NCI-H748 (cell line): ENCODE measurements around the gene CIART.
"Not testable (repeated sequence)": the region's sequence is repeated elsewhere in the genome, so short reads cannot be mapped to it uniquely, and the experiment has no call there.

Experiments used
- DNase-seq: peaks from one replicate; lab custom pipeline; 2025; ENCODE audit not compliant: unreplicated experiment; lab: John Stamatoyannopoulos, UW

Gene CIART

DNA sequence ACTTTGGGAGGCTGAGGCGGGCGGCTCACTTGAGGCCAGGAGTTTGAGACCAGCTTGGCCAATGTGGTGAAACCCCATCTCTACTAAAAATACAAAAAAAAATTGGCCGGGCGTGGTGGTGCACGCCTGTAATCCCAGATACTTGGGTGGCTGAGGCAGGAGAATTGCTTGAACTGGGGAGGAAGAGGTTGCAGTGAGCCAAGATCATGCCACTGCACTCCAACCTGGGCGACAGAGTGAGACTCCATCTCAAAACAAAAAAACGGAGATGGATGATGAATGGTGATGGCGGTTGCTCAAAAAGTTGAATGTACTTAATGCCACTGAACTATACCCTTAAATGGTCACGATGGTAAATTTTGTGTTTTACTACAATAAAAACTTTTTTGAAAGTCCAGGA, 26.2 kb downstream of the CIART start:
- not testable (repeated sequence) for DNase-seq

DNA sequence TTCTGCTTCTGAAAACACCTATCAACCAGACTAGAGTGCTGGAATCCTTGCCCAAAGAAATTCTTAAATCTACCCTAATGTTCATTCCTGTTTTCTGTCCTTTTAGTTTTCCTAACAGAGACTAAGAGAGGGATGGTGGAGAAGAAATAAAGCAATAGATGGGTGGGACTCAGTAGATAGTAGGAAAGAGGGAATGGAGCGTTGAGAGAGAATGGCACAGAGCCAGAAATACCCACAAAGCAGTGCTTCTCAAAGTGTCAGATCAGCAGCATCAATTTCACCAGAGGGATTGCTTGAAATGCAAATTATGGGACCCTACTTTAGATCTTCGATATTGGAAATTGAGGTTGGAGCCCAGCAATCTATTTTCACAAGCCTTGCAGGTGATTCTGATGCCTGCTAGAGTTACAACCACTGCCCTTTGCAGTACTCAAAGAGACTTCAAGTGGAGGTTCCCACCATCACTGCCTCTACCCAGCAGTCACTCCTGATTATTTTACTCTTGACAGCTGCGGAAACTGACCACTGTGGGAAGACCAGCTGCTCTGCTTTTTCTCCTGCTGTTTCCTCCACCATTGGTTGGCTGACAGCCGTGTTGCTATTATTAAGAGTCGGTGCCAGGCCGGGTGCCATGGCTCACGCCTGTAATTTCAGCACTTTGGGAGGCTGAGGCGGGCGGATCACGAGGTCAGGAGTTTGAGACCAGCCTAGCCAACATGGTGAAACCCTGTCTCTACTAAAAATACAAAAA, 27.6 kb downstream of the CIART start:
- DNase-seq: peak; percentile 21

DNA sequence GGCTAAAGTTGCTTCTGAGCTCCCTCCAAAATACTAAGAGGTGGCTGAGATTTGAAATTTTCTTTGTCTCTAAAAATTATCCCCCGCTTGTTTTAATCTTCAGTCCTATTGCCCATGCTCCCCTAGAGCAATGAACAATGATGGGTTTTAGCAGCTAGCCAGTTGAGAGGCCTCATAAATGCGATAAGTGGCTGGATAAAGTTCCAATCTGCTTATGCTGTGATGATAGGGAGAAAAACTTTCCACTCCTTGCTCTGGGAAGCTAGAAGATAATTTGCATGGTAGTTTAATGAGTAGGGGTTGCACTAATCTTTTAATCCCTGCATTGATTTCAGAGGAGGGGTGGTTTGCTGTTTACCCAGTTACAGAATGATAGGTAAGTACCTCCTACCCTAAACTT, 29.4 kb downstream of the CIART start:
- DNase-seq: no peak

DNA sequence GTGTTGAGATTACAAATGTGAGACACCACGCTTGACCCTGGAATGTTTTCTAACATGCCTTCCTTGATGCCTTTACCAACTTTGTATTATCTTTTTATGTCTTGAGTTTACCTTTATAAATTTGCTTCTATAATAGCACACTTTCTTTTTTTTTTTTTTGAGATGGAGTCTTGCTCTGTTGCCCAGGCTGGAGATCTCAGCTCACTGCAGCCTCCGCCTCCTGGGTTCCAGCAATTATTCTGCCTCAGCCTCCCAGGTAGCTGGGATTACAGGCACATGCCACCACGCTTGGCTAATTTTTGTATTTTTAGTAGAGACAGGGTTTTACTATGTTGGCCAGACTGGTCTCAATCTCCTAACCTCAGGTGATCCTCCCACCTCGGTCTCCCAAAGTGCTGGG, 32.3 kb downstream of the CIART start:
- DNase-seq: not testable (repeated sequence)

DNA sequence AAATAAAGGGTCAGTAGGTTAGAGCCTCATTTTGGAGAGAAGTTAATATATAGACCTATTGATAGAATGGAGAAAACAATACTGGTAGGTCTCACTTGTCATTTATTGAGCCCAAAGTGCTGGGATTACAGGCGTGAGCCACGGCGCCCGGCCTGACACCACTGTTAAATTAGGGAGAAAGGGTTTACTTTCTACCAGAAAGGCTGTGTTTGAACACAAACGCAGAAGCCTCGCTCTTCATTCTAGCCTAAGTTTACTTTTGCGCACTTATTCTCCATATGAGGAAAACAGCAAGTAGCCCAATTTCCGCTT, 38.3 kb downstream of the CIART start:
- DNase-seq: no peak

DNA sequence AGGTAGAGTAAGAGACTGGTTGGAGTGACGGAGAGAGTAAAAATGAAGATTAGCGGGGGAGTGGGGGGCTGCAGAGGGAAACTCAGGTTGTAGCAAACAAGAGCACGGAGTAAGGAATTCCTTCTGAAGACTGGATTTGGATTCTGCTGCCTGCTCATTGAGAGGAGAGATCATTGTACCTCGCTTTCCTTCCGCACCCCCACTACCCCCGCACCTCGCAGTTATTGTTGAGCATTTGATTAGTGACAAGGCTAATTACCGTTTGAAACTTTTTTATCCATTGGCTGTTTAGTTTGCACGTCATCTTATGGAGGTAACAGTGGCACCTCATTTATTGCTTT, 39.4 kb downstream of the CIART start:
- no peak for DNase-seq

DNA sequence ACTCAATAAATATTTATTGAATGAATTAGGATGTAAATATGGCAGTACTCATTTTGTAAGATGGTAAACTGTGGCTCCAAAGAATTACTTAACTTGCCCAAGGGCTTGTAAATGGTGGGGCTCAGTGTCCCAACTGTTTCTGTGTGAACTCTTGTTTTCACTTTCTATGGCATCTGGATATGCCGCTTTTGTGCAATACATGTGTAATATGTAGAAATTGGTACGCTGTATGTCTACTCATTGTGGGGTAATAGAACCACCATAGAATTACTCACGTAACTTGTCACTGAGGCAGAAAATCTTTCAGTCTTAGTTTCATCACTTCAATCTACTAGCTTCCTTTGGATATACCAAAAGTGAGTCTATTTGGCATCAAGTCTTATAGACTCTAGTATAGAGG, 40.0 kb downstream of the CIART start:
- DNase-seq: no peak

DNA sequence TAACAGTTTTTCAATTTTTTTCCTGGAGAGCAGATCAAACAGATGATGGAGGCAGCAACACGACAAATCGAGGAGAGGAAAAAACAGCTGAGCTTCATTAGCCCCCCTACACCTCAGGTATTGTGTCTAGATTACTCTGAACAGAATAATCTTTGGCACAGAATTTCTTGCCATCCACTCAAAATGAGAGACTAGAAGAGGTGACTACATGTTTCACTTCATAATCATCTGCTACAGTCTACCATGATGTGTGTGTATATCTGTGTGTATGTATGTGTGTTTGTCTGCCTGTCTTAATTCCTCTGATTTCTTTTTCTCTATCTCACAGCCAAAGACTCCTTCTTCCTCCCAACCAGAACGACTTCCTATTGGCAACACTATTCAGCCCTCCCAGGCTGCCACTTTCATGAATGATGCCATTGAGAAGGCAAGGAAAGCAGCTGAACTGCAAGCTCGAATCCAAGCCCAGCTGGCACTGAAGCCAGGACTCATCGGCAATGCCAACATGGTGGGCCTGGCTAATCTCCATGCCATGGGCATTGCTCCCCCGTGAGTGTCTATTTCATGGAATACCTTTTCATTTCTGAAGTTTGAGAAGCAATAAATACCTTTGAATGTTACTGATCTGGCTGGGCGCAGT, 50.4 kb downstream of the CIART start:
- DNase-seq: no peak
